HG03097 (cell line): ENCODE measurements around the gene IGFBP7.

Experiments used
- ATAC-seq: cut with Tn5 transposase; IDR thresholded peaks from one replicate; pipeline ENCODE4 v1.9.1; 2021; ENCODE audit not compliant: unreplicated experiment, low FRiP score

IGFBP7 gene

DNA sequence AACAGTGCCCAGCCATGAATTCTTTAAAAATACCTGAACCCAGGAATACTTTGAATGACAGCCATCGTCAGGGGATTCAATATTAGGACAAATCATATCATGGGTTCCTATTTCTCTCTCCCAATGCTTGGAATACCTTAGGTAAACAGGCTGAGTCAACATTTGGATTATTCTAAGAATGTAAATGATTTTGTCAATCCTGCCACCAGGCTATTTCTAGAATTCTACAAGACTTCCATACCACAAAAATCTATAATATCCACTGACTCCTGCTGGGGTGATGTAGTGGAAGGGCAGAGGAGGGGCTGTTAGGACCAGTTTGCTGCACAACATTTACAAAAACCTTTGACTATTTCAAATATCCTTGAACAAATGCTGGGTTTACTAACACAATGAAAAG, 65.2 kb downstream of the IGFBP7 start:
- ATAC-seq: no peak

DNA sequence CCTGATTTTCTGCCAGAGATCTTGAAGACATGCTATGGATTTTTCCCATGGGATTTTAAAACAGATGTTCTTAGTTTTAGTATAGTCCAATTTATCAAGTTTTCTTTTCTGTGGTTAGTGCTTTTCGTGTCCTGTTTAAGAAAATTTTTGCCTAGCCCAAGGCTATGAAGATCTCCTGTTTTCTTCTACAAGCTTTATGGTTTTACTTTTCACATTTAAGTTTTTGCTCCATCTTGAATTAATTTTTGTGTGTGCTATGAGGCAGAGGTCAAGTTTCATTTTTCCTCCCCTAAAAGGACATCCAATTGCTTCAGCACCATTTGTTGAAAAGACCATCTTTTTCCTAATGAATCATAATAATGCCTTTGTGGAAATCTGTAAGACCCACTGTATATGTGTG, 65.9 kb downstream of the IGFBP7 start:
- no peak for ATAC-seq

DNA sequence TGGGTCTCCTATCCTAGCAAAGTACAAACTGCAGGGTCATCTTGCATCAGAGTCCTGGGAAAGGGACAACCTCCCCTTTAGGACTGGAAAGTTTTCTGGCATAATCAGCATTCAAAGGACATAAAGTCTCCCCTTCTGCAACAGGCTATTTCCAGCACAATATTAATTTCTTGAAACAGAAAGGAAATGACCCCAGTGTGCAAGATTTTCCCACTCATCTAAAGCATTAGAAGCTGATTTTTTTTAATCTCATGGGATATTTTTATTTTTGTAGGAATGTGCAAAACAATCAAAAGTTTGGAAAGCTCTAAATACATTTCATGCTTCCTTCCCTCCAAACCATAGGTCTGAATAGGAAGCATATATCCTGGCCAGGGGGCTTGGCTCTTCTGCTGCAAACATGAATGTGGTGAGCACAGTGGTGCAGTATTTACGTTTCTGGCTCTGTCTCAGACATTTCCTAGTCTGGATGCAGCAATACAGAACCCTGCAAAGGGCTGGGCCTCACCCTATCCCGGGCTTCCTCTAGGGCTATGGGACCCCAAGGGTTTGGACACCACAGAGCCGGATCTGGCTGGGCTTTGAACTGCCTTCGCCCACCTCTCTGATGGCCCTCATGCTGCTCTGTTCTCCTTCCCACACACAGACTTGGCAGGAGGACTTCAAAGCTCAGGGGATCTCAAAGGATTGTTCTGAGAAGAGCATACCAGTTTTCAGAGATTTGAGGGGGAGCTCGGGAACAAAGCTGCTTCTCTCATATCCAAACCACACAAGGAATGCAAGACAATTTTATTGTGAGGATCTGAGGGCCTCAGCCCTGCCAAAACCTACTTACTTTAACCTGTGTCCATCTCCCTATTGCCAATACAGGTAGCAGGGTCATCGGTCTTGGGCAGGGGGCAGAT, 66.6 kb downstream of the IGFBP7 start:
- ATAC-seq: no peak

DNA sequence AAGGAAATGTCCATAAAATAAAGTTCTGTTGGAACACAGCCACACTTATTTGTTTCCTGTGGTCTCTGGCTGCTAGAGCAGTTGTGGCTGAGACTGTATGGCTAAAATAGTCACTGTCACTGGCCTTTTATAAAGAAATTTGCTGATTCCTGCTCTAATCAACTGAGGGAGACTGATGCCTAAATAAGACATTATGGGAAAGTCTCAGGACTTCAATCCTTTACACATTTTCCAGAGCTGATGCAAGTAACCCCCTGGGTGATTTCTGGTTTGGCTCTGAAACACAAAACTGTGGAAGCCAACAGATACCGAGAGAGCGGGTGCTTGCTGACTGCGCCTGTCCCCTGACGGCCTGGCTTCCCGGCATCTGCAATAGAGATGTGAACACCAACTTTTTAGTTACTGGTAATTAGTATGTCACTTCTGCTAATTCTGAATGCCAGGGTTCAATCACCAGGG, 67.4 kb downstream of the IGFBP7 start:
- no peak for ATAC-seq

DNA sequence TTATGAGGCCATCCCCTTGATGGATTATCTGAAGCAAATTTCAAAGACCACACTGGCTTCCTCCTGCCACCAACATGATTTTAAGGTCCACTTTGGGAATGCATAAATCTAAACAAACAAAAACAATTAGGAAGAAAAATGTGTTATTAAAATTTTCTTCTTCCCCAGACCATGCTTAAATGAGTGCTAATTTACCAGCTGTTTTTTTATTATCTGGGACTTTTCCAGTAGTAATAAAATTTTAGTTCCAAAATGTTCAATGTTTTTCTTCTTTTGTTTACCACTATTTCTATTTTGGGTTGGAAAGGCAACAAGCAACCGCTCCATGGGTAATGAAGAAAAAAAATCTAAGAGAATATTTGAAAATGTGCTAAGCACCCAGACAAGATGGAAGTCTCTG, 69.2 kb downstream of the IGFBP7 start:
- no peak for ATAC-seq

DNA sequence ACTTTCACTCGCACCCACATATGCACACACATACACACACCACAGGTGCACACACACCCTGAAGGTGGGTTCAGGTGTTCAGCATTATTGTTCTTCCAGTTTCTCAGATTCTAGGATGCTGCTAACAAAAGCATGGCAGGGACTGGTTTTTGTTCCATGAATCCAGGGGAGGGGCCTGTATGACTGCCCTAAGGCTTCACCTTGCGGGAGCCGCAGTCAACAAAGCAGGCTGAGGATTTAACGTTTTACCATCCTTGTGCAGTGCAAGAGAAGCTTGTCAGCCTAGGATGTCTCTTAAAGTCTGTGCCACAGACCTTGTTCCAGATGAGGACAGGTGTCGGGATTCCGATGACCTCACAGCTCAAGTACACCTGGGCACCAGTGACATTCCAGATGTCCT, 69.7 kb downstream of the IGFBP7 start:
- ATAC-seq: no peak

DNA sequence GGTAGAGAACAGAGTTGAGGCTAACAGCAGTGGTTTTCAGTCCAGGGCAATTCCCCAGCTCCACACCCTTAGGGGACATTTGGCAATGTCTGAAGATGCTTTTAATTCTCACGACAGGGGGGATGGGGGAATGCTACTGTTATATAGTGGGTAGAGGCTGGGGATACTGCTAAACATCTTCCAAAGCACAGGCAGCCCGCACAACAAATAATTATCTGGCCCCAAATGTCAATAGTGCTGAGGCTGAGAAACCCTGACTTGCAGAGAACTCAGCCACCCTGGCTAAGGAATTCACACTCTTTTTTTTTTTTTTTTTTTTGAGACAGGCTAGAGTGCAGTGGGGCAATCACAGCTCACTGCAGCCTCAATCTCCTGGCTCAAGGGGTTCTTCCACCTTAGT, 70.8 kb downstream of the IGFBP7 start:
- no peak for ATAC-seq

DNA sequence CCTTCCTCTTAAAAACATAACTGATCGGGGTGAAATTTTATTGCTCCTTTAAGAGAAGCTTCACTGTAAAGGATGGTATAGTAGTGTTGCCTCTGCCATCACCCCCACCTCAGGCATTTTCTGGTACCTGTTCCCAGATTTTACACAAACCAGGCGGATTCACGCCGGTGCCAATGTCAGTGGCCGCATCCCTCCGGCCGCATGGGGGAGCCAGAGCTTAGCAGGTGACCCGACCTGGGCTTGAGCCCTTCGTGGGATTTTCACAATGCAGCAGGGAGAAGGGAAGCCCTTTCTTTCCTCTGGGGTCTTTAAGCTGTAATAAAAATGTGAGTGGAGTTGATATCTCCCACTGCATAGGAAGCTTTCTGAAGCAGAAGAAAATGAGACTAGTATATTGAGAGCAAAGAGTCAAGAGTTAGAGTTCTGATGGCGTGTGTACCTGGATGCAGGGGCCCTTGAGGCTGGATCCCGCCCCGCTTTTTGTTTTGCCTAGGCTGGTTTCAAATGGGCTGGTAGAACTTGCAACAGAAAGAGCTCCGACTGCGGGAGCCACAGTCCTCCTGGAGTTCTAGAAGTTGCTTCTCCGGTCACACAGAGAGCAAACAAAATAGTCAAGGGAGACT, 72.1 kb downstream of the IGFBP7 start:
- peak; percentile 59 for ATAC-seq

DNA sequence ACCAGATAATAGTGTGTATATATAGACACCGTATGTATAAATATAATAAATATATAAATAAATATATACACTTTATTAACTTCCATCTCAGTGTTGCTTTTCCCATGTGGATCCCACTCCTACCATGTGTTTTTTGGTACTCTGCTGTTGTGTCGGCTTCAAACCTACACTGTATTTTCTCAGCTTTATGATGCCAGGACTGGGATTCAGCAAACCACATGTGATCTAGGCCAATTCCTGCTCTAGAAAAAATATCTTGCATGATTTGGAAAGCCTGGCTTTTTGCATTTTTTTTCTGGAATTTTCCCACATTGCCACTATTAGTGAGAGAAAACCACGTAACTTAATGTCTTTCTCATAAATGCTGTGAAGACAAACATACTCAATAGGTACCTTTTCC, 75.7 kb downstream of the IGFBP7 start:
- ATAC-seq: no peak

DNA sequence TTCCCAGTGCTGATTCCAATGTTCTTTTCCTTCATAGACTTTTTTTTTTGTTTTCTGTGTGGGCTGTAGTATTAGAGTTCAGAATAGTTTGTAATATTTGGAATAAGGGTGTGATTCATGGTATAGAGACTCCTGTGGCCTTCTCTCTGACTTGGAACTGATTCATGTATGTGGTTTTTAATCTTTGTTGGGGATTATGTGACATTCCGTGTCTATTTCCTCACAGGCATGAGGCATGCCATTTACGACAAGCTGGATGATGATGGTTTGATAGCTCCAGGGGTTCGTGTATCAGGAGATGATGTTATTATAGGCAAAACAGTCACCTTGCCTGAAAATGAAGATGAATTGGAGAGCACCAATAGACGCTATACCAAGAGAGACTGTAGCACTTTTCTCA, 87.1 kb downstream of the IGFBP7 start:
- ATAC-seq: no peak

DNA sequence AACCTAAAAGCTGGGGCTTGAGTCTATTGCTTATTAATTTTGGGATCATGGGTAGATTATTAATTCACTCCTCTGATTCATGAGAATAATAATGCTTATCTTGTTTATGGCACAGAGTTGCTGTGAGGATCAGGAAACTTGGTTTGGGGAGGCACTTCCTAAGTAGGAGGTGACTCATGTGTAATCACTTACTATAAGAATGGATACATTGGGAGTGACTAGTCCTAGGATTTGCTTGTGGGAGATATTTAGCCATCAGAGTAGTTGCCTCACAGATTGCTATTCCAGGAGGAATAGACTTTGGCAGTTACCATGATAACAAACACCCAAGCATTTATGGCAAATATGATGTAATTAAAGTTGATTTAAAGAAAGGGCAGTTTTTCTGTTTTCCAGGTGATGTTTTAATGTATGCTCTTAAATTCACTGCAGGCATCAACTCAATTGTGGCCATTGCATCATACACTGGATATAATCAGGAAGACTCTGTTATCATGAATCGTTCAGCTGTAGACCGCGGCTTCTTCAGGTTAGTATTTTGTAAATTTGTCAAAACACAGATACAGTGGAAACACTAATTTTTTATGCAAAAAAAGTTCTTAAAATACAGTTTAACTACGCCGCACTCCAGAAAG, 89.6 kb downstream of the IGFBP7 start:
- no peak for ATAC-seq

DNA sequence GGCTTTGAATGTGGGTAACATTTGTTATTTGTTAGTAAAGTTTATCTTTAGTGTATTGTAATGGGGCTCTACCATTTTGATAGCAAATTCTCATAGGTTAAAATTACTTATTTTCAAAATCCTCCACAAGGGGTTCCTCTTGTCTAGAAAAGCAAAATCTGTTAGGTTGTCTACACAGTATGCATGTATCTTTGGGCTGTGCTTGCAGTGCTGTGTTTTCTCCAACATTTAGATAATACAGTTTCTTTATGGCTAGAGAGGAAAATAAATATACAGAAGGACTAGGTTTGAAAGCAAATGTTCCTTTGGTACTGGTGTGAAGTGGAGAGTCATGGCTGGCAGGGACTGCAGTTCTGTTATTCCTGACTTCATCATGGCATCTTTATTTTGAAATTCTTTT, 91.2 kb downstream of the IGFBP7 start:
- no peak for ATAC-seq

DNA sequence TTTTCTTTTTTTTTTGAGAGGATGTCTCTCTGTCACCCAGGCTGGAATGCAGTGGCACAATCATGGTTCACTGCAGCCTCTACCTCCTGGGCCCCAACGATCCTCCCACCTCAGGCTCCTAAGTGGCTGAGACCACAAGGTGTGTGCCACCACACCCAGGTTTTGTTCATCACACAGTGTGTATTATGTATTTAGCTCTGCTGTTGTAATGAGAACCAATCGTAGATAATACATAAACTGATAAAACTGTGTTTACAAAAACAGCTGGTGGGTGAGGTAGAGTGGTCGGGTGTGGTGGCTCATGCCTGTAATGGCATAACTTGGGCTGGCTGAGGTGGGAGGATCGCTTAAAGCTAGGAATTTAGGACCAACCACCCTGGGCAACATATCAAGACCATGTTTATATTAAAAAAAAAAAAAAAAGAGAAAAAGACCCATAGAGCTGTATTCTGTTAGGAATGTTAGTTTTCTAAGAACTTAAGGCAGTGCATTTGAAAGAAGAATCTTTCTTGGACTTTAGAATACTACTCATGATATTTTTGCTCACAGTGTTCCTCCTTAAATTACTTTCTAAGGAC, 96.6 kb downstream of the IGFBP7 start:
- no peak for ATAC-seq

DNA sequence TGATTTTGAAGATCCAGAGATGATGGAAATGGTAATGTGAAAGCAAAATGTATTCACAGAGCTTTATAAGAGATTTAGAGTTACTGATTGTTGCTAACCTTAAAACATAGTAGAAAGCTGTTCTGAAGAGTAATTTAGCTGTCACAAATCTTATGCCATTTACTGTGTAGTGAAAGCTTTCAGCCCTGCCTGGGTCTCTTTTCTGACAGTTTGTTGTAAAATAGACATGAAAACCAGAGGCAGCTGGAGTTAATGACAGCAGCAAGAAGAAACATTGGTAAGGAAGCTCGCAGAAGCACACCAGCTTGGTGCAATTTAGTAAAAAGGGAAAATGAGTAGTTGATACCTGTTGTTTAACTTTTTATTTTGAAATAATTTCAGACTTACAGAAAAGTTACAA, 110.4 kb downstream of the IGFBP7 start:
- no peak for ATAC-seq

DNA sequence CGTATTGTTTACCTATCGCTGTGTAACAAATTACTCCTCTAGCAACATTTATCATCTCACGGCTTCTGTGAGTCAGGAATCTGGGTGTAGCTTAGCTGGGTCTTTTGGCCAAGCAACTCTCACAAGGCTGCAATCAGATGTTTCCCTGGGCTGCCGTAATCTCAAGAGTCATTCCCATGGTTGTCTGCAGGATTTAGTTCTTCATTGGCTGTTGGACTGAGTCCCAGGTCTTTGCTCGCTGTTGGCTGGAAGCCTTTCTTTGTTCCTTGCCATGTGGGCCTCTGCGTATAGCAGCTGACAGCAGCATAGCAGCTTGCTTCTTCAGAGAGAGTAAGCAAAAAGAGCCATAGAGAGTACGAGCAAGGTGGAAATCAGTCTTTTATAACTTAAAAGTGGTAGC, 114.7 kb downstream of the IGFBP7 start:
- ATAC-seq: no peak

DNA sequence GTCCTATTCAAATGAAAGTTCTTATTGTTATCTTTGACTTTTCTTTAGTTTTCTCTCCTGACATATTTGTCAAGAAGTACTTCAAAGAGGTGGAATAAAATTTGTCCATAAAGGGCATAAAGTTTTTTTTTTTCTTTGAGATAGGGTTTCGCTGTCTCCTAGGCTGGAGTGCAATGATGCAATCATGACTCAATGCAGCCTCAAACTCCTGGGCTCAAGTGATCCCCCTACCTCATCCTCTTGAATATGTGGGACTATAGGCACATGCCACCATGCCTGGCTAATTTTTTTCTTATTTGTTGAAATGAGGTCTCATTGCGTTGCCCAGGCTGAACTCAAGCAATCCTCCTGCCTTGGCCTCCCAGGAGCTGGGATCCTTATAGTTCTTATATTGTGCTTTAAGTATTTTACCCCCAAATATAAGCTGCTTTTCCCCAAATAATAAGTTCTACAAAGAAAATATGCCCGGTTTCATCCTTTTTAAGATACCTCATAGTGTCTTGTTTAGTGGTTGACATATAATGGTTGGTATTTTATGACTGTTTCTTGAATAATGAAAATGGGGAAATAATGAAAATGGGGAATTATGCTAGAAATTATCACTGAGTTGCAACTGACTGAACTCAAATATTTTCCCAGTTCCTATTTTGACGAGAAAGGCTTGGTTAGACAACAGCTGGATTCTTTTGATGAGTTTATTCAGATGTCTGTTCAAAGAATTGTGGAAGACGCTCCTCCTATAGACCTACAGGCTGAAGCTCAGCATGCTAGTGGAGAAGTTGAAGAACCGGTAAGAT, 119.9 kb downstream of the IGFBP7 start:
- ATAC-seq: no peak

DNA sequence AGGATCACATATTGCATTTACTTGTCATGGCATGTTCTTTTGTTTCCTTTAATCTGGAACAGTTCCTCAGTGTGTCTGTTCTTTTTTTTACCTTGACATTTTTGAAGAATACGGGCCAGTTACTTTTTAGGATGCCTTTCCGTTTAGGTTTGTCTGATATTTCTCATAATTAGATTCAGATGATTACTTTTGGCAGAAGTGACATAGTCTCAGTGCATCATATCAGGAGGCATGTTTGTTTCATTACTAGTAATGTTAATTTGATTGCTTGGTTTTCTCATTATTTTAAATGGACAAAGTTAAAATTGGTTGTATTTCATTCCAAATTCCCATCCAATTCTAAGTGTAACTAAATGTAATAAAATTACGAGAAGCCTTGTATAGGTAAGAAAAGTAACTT, 123.2 kb downstream of the IGFBP7 start:
- ATAC-seq: no peak

DNA sequence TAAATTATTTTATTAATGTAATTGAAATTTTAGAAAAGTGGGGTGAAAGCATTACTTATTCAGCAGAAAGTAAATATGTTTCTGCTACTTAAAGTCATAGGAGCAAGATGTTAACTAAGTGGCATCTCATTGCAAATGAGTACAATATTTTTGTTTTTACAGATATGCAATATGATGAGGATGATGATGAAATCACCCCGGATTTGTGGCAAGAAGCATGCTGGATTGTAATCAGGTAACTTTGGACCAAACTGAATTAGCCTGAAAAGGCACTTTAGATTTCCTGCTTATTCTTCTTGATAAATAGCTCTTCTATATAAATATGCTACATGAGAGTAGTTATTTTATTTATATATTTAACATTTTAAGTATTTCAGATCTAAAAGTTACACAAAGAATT, 124.0 kb downstream of the IGFBP7 start:
- no peak for ATAC-seq

DNA sequence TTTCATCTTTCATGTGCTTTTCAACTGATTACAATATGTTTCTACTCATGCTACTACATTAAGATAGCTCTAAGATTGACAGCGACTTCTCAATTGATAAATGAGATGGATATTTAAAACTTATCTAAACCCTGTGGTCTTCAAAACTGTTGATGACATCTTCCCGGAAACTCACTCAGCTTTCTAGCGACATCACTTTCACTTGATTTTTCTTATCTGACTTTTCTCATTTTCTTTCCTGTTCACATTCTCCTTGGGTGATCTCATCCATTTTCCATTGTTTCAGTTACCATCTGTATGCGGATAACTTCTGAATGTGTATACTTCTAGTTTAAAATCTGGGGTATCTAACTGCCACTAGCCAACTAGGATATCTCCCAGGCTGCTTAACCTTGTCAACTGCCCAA, 128.4 kb downstream of the IGFBP7 start:
- ATAC-seq: no peak
